Stimulated activated CD8-positive, alpha-beta memory T cell treated with anti-CD3 and anti-CD28 coated beads, Interleukin-7, amount 100 ng/mL, for 48 hours (primary cell): ENCODE results near the gene INTS6L.
A peak's percentile ranks its signal among the peaks of the same experiment; 100 is the strongest.
"Not testable (repeated sequence)": the region's sequence is repeated elsewhere in the genome, so short reads cannot be mapped to it uniquely, and the experiment has no call there.

ENCODE experiments used
- DNase-seq, 2 donors: peaks; one replicate each; pipeline ENCODE4 v3.0.0-alpha.2; 2020; ENCODE audit warnings: low read depth in 1 of 2; ENCODE audit errors: extremely low read depth in 1 of 2

INTS6L gene

GRCh38 chrX:135594453-135594852, 74.0 kb downstream of the INTS6L start:
- DNase-seq, result not testable (repeated sequence)

- no peak for DNase-seq
These were observed 75.1 kb downstream of the INTS6L start for GRCh38 chrX:135595543-135595942.

- peak in 1 of 2 donors; percentile 5 for DNase-seq
These were observed 76.0 kb downstream of the INTS6L start for GRCh38 chrX:135596495-135596894.

- no peak for DNase-seq
These were observed 85.4 kb downstream of the INTS6L start for GRCh38 chrX:135605906-135606305.

- DNase-seq, result not testable (repeated sequence)
These were observed 104.1 kb downstream of the INTS6L start for GRCh38 chrX:135624408-135625204.

GRCh38 chrX:135625995-135626394, 105.5 kb downstream of the INTS6L start:
- DNase-seq, result no peak

- no peak for DNase-seq
These were observed 108.9 kb downstream of the INTS6L start for GRCh38 chrX:135629342-135629741.
